ENCODE measurements around the gene ONECUT3.

Gene ONECUT3

DNA sequence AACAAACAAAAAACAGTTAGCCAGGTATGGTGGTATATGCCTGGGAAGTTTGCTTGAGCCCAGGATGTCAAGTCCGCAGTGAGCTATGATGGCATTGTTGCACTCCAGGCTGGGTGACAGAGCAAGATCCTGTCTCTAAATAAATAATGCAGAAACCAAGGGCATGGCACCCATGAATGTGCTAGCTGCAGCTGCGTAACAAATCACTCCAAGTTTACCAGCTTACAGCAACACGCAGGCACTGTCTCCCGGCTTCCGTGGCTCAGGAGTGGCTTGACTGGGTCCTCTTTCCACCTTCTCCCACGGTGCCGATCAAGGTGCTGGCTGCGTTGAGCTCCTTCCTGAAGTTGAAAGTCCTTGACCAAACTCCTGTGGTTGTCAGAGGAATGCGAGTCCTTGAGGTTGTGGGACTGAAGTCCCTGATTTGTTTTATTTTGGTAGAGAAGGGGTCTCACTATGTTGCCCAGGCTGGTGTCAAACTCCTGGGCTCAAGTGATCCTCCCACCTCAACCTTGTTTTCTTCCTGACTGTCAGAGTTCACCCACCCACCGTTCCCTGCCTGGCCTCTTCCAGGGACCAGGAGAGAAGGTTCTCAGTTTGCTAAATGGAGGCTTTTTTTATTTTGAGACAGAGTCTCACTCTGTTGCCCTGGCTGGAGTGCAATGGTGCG, 13.2 kb upstream of the ONECUT3 start:
- DNase-seq = no peak

DNA sequence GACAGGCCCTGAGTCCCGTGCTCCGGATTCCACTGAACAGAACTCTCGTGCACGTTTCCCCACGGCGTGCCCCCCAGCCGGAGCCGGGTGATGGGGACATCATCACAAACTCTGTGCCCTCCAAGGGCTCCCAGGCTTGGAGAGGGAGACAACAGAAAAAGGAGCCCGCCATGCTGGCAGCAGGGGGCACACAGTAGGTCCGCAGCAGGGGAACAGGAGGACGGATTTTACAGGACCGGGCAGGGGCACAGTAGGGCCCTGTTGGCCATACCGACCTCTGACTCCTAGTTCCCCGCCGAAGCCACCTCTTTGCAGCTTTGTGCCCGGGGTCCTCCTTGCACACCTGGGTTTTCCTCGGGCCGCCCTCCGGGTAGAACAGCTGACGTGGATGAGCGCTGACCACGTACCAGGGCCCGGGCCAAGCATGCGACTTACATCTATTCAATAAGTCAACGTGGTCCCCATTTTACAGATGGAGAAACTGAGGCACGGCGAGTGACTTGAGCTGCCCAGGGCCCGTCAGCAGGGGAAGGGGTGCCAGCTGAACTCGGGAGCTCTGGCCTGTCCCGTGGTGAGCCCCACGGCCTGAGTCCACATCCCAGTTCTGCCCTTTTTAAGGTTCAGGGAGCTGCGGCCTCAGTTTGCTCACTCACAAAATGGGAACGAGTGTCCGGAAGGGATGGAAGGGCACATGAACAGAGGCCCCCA, 10.2 kb upstream of the ONECUT3 start:
- no peak for DNase-seq

DNA sequence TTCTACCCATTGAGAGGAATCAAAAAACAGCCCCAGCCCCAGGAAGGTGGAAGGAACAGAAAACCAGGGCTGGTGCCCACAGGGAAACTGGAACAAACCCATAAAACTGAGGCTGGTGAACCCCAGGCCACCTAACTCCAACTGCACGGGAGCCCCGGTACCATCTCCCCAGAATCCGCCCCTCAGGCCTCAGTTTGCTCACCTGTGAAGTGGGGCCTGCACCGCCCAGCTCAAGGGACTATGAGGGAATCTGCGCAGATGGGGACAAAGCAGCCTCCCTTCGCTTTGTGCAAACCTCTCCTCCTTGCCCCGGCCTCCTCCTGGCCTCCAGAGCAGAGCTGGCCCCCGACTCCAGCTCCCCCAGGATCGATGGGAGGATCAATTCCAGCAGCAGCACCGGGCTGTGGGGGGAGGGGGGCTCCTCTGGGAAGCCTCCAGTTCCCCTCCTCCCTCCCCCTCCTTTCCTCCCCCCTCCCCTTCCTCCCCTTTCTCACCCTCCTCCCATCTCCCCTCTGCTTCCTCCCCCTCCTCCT, 9.1 kb upstream of the ONECUT3 start:
- DNase-seq = no peak

DNA sequence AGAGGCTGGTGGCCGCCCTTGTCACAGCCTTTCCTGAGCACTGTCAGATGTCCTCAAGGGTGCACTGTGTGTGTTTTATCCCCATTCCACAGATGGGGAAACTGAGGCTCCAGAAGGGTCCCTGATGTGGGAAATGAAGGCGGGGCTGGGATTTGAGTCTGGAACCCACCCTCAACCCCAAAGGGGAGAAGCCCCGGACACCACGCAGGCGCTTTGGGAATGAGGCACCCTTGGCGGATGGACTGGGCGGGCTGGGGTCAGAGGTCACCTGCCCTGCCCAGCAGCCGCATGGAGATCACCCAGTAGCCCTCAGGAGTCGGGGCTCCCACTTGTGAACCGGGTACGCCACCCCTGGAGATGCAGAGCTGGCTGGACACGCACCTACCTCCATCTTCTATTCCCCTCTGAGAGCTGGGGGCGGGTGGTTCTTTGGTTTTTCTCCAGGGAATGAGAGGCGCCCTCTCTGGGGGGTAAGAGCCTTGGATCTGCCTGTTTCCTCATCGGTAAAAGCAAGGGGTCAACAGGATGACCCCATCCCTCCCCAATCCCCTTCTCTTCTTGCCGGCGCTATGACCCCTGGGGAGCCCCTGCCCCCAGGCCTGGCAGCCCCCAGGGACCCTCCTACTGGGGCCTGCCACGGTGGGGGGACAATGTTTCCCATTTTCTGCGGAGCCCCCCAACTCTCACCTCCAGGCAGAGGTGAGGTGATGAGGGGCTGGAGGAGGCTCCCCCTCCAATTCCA, 8.3 kb upstream of the ONECUT3 start:
- no peak for DNase-seq

DNA sequence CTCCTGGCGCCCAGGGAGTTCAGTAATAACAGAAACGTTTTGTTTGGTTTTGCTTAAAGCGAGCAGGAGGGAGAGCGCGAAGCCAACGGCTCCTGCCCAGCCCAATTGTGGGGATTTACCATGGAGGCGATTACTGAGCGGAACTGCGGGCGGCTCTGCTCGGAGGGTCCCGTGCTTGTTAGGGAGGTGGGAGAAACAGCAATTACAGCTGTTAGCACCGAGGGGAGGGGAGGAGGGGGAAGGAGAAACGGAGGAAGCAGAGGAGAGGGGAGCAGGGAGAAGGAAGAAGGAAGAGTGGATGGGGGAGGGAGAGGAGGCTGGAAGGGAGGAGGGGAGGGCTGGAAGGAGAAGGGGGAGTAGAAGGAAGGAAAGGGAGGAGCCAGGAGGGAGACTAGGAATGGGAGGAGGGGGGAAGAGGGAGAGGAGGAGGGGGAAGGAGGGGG, 7.7 kb upstream of the ONECUT3 start:
- DNase-seq = no peak

DNA sequence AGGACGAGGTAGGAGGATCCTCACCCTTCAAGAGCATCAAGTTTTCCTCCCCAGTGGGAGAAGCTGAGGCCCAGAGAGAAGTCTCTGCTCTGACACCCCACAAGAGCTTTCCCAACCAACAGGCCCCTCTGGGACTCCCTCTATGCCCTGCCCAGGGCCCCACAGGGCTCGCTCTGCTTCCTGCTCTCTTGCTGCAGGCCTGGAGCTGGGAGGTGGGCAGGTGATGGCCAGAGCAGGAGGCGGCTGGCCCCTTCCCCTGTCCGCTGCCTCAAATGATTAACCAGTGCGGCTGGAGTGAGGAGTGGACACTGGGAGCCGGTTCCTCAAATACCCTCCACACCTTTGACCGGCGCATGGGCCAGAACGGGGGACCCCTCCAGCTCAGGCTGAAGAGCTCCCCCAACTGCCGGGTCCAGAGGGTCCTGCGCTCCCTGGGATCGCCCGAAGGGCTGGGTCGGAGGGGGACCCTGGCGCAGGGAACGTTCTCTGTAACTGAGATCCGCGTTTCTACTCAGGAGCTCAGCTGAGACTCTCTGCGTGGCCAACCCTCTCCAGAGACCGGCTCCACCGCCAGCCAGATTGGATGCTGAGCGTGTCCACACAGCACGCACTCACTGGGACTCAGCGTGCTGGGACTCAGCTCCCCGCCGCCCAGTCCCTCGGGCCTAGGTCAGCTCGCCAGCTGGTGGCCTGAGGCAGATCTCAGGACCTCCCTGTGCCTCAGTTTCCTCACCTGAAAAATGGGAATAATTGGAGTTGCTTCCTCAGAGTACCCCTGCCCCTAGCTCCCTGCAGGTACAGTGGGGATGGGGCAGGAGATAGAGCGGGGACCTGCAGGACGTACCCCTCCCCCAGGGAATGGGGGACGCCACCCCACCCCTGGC, 6.7 kb upstream of the ONECUT3 start:
- no peak for DNase-seq

DNA sequence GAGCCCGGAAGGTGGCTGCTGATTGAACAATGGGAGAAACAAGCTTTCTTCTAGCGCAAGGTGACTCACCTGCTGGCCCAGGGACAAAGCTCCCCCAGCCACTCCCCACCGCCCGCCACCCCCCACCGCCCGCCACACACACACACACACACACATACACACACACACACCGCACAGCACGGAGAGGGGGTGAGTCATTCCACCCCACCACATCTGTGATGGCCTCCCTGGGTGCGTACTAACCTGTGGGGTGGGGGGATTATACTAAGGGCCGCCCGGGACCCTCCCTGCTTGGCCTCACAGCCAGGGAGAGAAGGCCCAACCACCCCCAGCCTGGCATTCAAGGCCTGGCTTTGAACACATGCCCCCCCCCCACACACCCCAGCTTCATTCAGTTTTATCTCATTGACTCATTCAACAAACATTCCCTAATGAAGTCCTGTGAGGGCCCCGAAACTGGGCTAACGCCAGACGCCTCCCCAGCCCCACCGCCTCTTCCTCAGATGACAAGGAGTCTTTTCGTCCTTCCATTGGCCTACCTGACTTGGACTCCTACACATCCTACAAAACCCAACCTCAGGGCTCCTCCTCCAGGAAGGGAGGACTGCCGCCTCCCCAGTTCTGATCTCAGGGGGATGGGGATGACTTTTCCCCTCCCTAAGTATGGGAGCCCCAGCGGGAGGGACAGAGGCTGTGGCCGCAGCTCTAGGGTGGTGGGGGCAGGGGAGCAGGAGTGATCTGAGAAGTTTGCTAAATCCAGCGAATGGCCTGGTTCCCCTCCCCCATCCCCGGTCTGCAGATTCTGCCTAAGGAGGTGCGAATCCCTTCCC, 5.8 kb upstream of the ONECUT3 start:
- no peak for DNase-seq

DNA sequence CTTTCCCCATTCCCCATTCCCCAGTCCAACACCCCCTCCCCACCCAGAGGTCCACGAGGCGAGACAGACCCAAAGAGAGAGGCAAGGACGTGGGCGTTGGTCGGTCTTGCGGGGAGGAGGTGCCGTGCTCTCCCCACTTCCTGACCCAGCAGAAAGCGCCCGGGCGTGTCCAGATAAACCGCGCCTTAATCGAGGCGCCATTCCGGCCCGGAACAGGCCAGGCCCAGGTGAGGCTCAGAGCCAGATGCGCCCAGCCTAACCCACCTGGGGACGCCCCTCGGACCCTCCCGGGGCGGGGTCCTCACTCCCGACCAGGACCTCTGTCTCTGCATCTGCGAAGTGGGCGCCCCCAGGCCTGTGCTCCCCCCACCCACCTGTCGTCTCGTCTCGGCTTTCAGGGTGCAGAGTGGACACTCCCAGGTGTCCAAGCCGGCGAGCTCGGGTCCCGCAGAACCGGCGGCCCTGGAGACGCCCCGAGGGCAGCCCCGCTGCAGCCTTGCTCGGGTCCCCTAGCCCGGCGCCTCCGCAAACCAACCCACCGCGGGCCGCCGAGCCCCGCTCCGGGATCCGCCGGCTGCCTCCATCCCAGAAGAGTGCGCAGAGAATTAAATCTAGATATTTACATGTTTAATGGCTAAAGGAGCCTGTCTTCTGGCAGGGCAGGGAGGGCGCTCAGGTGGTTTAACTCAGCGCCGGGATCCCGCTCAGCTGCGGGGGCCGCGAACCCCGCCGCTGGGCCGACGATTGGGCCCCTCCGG, 5.0 kb upstream of the ONECUT3 start:
- no peak for DNase-seq

DNA sequence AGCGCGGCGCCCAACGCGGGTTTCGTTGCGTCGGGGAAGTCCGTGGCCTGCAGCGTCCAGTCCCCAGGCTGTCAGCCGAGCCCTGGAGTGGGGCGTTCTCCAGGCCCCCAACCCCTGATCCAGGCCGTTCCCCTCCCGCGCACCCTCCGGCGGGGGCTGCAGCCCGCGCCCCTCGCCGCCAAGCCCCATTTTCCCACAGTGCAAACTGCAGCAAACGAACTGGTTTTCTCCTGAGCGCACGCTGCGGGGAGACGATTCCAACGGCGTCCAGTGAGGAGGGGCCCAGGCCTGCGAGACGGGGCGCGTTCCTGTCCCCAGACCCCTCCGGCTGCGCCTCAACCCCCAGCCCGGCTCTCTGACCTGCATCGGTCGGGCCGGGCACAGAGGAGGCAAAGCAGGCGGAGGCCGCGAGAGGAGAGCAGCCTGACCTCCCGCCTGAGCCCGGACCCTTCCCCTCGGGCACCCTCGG, 4.4 kb upstream of the ONECUT3 start:
- DNase-seq = no peak

DNA sequence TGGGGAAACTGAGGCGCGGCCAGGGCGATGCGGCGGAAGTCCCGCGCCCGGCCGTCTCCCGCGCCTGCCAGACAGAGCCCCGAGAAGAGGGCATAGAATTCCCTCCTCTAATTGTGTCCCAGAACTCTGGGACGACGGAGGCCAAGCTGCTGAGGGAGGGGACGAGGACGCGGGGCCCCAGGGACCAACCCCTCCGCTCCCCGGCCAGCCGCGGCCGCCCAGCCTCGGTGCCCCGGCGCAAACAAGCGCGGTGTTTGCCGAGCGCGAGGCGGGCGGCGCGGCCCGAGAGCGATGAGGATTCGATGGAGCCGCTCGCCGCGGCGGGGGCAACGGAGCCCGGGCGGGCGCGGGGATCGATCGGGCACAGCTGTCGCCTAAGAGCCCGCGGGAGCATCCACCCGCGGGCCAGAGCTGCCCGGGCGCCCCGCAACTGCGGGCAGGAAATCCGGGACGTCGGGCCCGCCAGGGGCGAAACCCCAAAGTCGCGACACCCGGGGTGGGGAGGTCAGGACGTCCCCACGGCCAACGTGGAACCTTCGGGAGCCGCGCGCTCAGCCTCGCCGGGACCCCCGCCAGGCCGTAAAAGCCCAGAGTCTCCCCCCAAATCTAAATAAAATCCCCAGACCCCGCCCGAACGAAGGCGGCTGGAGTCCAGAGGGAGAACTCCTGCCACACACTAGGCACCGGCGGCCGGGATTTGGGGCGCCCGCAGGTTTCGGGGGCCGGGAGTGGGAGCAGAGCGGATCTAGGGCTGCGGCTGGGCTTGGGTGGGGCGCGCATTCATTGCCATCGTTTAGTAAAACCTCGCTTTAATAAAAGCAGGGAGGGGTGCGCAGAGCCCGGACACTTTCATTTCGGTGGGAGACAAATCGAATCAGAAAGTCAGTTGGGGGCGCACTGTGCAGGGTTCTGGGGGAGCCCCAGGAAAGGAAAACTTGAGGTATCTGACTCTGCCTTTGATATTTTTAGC, 3.6 kb upstream of the ONECUT3 start:
- no peak for DNase-seq

DNA sequence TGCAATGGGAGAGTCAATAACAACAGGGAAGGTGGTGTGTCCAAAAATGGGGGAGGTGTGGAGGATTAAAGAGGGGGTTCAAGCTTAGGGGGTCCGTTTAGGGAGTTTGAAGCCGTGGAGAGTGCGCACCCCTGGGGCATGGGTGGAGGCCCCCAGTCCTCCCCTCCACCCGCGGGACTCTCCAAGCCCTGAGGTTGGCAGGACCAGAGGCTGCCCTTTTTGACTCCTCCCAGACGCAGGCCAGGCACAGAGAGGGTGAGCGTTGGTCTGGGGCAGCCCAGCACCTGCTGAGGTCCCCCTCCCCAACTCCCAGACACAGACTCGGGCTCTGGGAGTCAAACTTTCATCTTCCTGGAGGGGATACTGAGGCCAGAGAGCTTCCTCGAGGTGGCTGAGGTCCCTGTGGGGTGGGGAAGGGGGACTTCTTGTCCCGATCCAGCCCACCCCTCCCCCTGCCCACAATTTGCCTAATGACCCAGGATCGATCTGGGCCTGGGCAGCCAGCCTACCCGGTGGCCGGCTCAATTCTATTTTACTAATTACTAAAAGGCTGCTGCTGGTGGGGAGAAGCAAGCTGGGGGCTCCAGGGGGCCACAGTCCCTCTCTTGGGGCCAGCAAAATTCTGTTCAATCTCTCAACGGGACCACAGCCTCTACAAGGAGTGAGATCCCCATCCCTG, 2.8 kb upstream of the ONECUT3 start:
- no peak for DNase-seq

DNA sequence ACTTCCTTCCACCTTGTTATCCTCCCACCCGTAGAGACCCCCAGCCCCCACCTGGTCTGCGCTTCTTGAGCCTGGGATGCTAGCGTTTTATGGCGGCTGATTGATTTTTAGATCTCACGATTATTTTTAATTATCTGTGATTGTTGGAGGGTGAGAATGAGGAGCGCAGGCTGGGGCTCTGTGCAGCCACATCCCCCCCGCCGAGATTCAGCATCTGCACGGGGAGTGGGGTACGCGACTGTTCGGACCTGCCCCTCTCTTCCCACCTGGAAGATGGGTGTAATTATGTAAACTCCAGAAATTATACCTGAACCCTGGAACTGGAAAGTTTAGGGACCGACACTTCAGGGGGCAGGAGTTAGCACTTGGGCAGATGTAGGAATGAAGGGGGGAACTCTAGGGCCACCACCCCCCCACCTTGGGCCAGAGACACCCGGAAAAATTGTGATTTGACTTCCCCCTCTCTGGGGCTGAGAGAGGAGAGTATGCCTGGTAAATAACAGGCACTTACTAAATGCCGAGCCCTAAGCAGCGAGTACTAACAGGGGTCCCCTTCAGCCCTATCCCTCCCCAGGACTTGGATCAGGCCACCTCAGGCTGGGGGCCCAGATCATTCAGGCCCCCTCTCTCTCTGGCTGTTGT, 1.8 kb upstream of the ONECUT3 start:
- no peak for DNase-seq

DNA sequence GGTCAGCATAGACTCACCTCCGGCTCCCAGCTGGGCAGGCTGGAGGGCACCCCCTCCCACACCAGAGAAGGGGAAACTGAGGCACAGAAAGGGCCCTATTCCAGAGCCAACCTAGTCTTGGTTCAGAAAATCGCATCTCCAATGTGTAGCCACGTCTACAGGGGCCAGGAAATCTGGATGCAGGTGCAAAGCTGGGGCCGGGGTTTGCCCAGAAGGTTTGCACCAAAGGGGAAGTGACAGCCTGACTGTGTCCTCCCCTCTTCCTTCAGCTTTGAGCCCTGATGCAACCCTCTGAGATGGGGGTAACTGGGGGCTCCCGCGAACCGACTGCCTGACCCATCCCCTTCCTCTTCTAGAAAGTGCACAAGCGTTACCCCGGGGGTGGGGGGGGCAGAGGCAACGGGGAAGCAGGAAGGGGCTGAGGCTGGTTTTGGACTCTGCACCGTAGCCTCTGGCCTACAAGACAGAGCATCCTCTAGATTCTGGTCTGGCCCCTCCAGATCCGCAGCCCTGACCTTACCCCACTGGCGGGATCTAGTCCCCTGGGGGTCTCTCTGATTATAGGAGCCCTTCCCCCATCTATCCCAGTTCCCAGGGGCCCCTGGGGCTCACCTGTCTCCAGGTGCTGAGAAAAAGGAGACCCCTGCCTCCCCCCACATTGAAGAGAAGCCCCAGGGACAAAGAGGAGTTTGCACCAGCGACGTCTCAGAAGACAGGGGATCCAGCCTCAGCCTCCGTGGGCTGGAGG, 1.1 kb upstream of the ONECUT3 start:
- no peak for DNase-seq

DNA sequence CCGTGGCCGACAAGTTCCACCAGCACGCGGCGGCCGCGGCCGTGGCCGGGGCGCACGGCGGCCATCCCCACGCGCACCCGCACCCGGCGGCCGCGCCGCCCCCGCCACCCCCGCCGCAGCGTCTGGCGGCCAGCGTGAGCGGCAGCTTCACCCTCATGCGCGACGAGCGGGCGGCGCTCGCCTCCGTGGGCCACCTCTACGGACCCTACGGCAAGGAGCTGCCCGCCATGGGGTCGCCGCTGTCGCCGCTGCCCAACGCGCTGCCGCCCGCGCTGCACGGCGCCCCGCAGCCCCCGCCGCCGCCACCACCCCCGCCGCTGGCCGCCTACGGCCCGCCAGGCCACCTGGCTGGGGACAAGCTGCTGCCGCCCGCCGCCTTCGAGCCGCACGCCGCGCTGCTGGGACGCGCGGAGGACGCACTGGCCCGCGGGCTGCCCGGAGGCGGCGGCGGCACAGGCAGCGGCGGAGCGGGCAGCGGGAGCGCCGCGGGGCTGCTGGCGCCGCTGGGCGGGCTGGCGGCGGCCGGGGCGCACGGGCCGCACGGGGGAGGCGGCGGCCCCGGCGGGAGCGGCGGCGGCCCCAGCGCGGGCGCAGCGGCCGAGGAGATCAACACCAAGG, 821 bp downstream of the ONECUT3 start:
- no peak for DNase-seq

DNA sequence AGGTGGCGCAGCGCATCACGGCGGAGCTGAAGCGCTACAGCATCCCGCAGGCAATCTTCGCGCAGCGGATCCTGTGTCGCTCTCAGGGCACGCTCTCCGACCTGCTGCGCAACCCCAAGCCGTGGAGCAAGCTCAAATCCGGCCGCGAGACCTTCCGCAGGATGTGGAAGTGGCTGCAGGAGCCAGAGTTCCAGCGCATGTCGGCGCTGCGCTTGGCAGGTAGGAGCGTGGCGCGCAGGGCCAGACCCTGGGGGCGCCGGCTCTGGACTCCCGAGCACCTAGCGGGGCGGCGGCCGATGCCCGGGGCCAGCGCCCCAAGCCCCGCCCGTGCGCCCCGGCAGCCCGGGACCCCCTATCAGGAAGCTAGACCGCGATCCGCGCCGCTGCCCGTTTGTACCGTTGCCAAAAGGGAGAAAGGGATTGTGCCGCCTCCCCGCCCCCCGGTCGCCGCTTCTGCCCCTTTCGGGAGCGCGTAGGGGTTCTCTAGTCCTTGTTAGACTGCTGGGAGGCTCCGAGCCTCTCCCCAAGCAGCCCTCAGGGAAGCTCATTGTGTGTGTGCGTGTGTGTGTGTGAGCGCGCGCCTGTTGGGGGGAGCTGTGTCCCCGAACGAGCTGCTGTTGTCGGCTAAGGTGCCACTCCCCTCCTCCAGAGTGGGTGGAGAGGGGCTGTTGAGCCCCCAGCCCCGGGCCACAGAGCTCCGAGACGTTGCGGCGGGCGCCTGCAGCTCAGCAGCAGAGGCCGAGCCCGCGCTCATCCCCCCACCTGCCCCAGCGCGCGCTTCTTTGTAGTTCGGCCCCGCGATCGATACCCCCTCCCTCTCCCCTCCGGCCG, 1.5 kb downstream of the ONECUT3 start:
- DNase-seq = no peak

All from anterior cingulate cortex (tissue), 58 donors.